G401 (cell line): Measurements from ENCODE around the gene TIMM13. TPM values are rescaled to one million over a fixed set of nuclear protein-coding genes. Genes with fewer than 3 reads are reported as not detected.
A peak's percentile ranks its signal among the peaks of the same experiment; 100 is the strongest.

ENCODE experiments used
- DNase-seq: peaks from one replicate; pipeline ENCODE4 v3.0.0-alpha.2; 2015; ENCODE audit warnings: low spot score
- in situ Hi-C: cut with HindIII; loops from 2 replicates; pipeline ENCODE4 v1.10.0; 2016; ENCODE audit warnings: low sequenced_read_pairs, mixed read lengths
- total RNA-seq: library from RNA; depleted of rRNA; stranded (reverse); fragments of >200 nt; shearing (Covaris generic); gene quantifications from 2 replicates; pipeline ENCODE4 v1.2.3, GENCODE V29; 2014

Gene TIMM13
- total RNA-seq, 1 experiment from 2014 or later = 79.4 TPM

- no peak for DNase-seq
- in situ Hi-C loops = no loop called here
Observed at GRCh38 chr19:2434721-2435265, 7.4 kb upstream of the TIMM13 start.

- no peak for DNase-seq
- in situ Hi-C loops = no loop called here
Observed at GRCh38 chr19:2434267-2434666, 6.9 kb upstream of the TIMM13 start.

GRCh38 chr19:2433854-2434253 lies 6.5 kb upstream of the TIMM13 start:
- no peak for DNase-seq
- in situ Hi-C loops = no loop called here

- in situ Hi-C loops = no loop called here
- DNase-seq = no peak
Observed at GRCh38 chr19:2432131-2432848, 4.9 kb upstream of the TIMM13 start.

- in situ Hi-C loops = no loop called here
- DNase-seq = no peak
Observed at GRCh38 chr19:2431318-2432055, 4.1 kb upstream of the TIMM13 start.

- DNase-seq = no peak
- in situ Hi-C loops = no loop called here
Observed at GRCh38 chr19:2429917-2430535, 2.6 kb upstream of the TIMM13 start.

- peak; percentile 20 for DNase-seq
- in situ Hi-C loops = no loop called here
Observed at GRCh38 chr19:2428756-2429711, 1.6 kb upstream of the TIMM13 start.

- in situ Hi-C loops = no loop called here
- peak; percentile 69 for DNase-seq
Observed at GRCh38 chr19:2428321-2428690, 920 bp upstream of the TIMM13 start.

- DNase-seq = peak; percentile 21
- in situ Hi-C loops = no loop called here
Observed at GRCh38 chr19:2426611-2427428, 566 bp downstream of the TIMM13 start.

- DNase-seq = no peak
- in situ Hi-C loops = no loop called here
Observed at GRCh38 chr19:2425622-2426581, 1.5 kb downstream of the TIMM13 start.

GRCh38 chr19:2424686-2425621 lies 2.4 kb downstream of the TIMM13 start:
- DNase-seq = no peak
- in situ Hi-C loops = no loop called here

- in situ Hi-C loops = no loop called here
- DNase-seq = no peak
Observed at GRCh38 chr19:2423915-2424685, 3.3 kb downstream of the TIMM13 start.

- no peak for DNase-seq
- in situ Hi-C loops = no loop called here
Observed at GRCh38 chr19:2423071-2423914, 4.1 kb downstream of the TIMM13 start.

GRCh38 chr19:2421581-2422306 lies 5.6 kb downstream of the TIMM13 start:
- in situ Hi-C loops = no loop called here
- no peak for DNase-seq
